GM13976 (cell line): ENCODE data around the gene AMOTL2.
A peak's percentile ranks its signal among the peaks of the same experiment; 100 is the strongest.

Experiments
- DNase-seq: peaks from one replicate; pipeline ENCODE4 v3.0.0; 2012; ENCODE audit warnings: low spot score
- CTCF ChIP-seq: IDR thresholded peaks from 2 replicates; pipeline ENCODE4 v1.5.1; 2012; ENCODE audit warnings: borderline replicate concordance, mild to moderate bottlenecking; ENCODE audit not compliant: insufficient read depth; ENCODE audit errors: extremely low read depth, missing control alignments, control extremely low read depth
- in situ Hi-C: fragments of 300-500 bp; cut with MboI; formaldehyde crosslinking; loops from one replicate; pipeline ENCODE4 v1.12.0; 2022; ENCODE audit warnings: low sequenced_read_pairs, mixed read lengths, inconsistent platforms; ENCODE audit not compliant: unreplicated experiment

AMOTL2 gene

GRCh38 chr3:134357914-134358811 is 16.1 kb downstream of the AMOTL2 start:
- peak; percentile 72 for DNase-seq
- TF ChIP-seq CTCF = peak; percentile 23
- in situ Hi-C loops = no loop called here

GRCh38 chr3:134357261-134357913 is 16.9 kb downstream of the AMOTL2 start:
- TF ChIP-seq CTCF = no peak
- DNase-seq = no peak
- in situ Hi-C loops = no loop called here

- no peak for TF ChIP-seq CTCF
- in situ Hi-C loops = no loop called here
- no peak for DNase-seq
Measured at GRCh38 chr3:134356411-134357040, 17.7 kb downstream of the AMOTL2 start.

- in situ Hi-C loops = no loop called here
- no peak for TF ChIP-seq CTCF
- no peak for DNase-seq
Measured at GRCh38 chr3:134355416-134355815, 18.8 kb downstream of the AMOTL2 start.

- no peak for DNase-seq
- in situ Hi-C loops = no loop called here
- TF ChIP-seq CTCF = no peak
Measured at GRCh38 chr3:134354612-134355251, 19.5 kb downstream of the AMOTL2 start.
